ENCODE data around the gene RABGAP1L. TPM values are rescaled to one million over a fixed set of nuclear protein-coding genes. Genes with fewer than 3 reads are reported as not detected.

RABGAP1L gene
- total RNA-seq, 2 experiments from 2014 or later = 98.1 to 158 TPM

DNA sequence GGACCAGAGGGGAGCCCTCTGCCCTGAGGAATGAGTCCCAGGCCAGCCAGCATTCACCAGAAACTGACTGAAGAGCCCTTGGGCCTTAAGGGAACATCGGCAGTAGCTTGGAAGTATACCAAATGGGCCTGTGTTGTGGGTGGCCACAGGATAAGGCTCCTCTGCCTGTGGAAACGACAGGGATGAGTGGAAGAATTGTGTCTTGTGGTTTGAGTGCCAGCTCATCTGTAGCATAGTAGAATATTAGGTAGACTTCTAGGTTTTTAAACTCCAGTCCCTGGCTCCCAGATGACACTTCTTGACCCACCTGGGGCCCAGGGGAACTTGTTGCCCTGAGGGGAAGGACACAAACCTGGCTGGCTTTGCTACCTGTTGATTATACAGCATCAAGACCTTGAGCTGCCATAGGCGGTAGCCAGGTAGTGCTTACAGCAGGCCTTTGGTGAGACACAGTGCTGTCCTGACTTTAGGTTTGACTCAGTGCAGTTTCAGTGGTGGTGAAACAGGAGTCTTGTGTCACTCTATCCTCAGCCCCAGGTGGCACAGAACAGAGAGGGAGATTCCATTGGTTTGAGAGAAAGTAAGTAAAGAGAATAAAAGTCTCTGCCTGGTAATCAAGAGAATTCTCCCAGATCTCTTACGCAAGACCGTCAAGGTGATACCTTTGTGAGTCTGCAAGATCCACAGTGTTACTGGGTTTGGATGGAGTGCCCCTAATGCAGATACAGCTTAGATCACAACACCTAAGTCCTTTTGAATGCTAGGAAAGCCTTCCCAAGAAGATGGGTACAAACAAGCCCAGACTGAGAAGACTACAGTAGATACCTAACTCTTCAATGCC lies 50.2 kb downstream of the RABGAP1L start:
- Histone ChIP-seq H3K4me3 (ENCODE audit: low read depth, low read length, poor library complexity, severe bottlenecking) (no peak overlapping the region), H2AFZ (ENCODE audit: low read length) (no peak overlapping the region), H4K20me1 (ENCODE audit: insufficient read depth, low read length) (no peaks in the 10 kb centered on the region), H3K4me2 (ENCODE audit: low read length) (no peak overlapping the region), H3K9me2 (ENCODE audit: insufficient read depth, low read length) (no peaks in the 10 kb centered on the region), H3K79me2 (ENCODE audit: insufficient read depth, low read depth, low read length) (peaks cover 35% of the 10 kb centered on the region; the same call in 1 of the 2 replicates), H3K4me1 (ENCODE audit: insufficient read depth, low read length, poor library complexity, severe bottlenecking) (no peaks in the 10 kb centered on the region), H3K27ac (ENCODE audit: low read depth, low read length, poor library complexity, severe bottlenecking) (no peak overlapping the region), H3K36me3 (ENCODE audit: insufficient read depth, low read length) (no peaks in the 10 kb centered on the region; the same call in 1 of the 2 replicates), H3K9me3 (ENCODE audit: low read length) (peaks cover 36% of the 10 kb centered on the region)
- DNase-seq (ENCODE audit: low spot score) = no peak
- intact Hi-C loops (cut with micrococcal nuclease; ENCODE audit: unreplicated experiment) = loop anchor here (10.0 kb wide), 2 partner anchors 235 to 495 kb away; partner anchors contain the start of gene KLHL20
- POLR2A ChIA-PET = no interaction called here
- no TSS peak for BruUV-seq (replicated peaks)
- CTCF ChIA-PET (ENCODE audit: unreplicated experiment) = no interaction called here
- TF ChIP-seq EZH2phosphoT487 (IDR thresholded peaks at IDR 0.05; ENCODE audit: borderline replicate concordance, low read depth, low read length) = no peak

- intact Hi-C loops (cut with micrococcal nuclease; ENCODE audit: unreplicated experiment) = loop anchor here (10.0 kb wide), 2 partner anchors 237 to 497 kb away; partner anchors contain the start of gene KLHL20
- DNase-seq (ENCODE audit: low spot score) = no peak
- H4K20me1 ChIP-seq (ENCODE audit: insufficient read depth, low read length) = no peaks in the 10 kb centered on the region
- H3K27ac ChIP-seq (ENCODE audit: low read depth, low read length, poor library complexity, severe bottlenecking) = no peak overlapping the region
- peaks cover 19% of the 10 kb centered on the region; the same call in 1 of the 2 replicates for H3K79me2 ChIP-seq (ENCODE audit: insufficient read depth, low read depth, low read length)
- POLR2A ChIA-PET = no interaction called here
- no peak overlapping the region for H2AFZ ChIP-seq (ENCODE audit: low read length)
- no peaks in the 10 kb centered on the region; the same call in 1 of the 2 replicates for H3K36me3 ChIP-seq (ENCODE audit: insufficient read depth, low read length)
- H3K9me2 ChIP-seq (ENCODE audit: insufficient read depth, low read length) = no peaks in the 10 kb centered on the region
- no TSS peak for BruUV-seq (replicated peaks)
- CTCF ChIA-PET (ENCODE audit: unreplicated experiment) = no interaction called here
- H3K9me3 ChIP-seq (ENCODE audit: low read length) = peaks cover 27% of the 10 kb centered on the region
- H3K4me3 ChIP-seq (ENCODE audit: low read depth, low read length, poor library complexity, severe bottlenecking) = no peak overlapping the region
- TF ChIP-seq EZH2phosphoT487 (IDR thresholded peaks at IDR 0.05; ENCODE audit: borderline replicate concordance, low read depth, low read length) (no peak), CTCF (conservative IDR thresholded peaks at IDR 0.05; ENCODE audit: low read length) (no peak)
- H3K4me2 ChIP-seq (ENCODE audit: low read length) = no peak overlapping the region
- no peaks in the 10 kb centered on the region for H3K4me1 ChIP-seq (ENCODE audit: insufficient read depth, low read length, poor library complexity, severe bottlenecking)
These were observed 52.2 kb downstream of the RABGAP1L start for GRCh38 chr1:174211486-174211885.

- Histone ChIP-seq H2AFZ (ENCODE audit: low read length) (no peak overlapping the region), H3K9me3 (ENCODE audit: low read length) (peaks cover 1% of the 10 kb centered on the region; the same call in 1 of the 2 replicates), H3K79me2 (ENCODE audit: insufficient read depth, low read depth, low read length) (peaks cover 24% of the 10 kb centered on the region; the same call in 1 of the 2 replicates), H3K36me3 (ENCODE audit: insufficient read depth, low read length) (peaks cover 4% of the 10 kb centered on the region; the same call in 1 of the 2 replicates), H3K9me2 (ENCODE audit: insufficient read depth, low read length) (no peaks in the 10 kb centered on the region), H4K20me1 (ENCODE audit: insufficient read depth, low read length) (peaks cover 9% of the 10 kb centered on the region; the same call in 1 of the 2 replicates), H3K4me1 (ENCODE audit: insufficient read depth, low read length, poor library complexity, severe bottlenecking) (peaks cover 28% of the 10 kb centered on the region), H3K27ac (ENCODE audit: low read depth, low read length, poor library complexity, severe bottlenecking) (no peak overlapping the region), H3K4me2 (ENCODE audit: low read length) (no peak overlapping the region), H3K4me3 (ENCODE audit: low read depth, low read length, poor library complexity, severe bottlenecking) (no peak overlapping the region)
- POLR2A ChIA-PET = interaction anchor here (0.5 to 0.8 kb wide), 2 partner anchors 9 to 32 kb away, joined by 4 read pairs; no protein-coding TSS in a partner anchor
- no peak for TF ChIP-seq EZH2phosphoT487 (IDR thresholded peaks at IDR 0.05; ENCODE audit: borderline replicate concordance, low read depth, low read length)
- TF ChIP-seq CTCF (conservative IDR thresholded peaks at IDR 0.05; ENCODE audit: low read length) = no peak
- DNase-seq (ENCODE audit: low spot score) = no peak
- no TSS peak for BruUV-seq (replicated peaks)
- intact Hi-C loops (cut with micrococcal nuclease; ENCODE audit: unreplicated experiment) = loop anchor here (2.0 to 10.0 kb wide), 6 partner anchors 57 to 788 kb away; partner anchors contain the start of genes GAS5, KLHL20, RABGAP1L and RC3H1
- CTCF ChIA-PET (ENCODE audit: unreplicated experiment) = no interaction called here
These were observed 56.4 kb downstream of the RABGAP1L start for GRCh38 chr1:174215766-174216165.

Measured in OCI-LY7 (cell line).